DMS114 treated with DMSO at 0.1 percent for 48 hours (cell line): ENCODE data around the gene LMTK3.

Source experiments
- DNase-seq: peaks from one replicate; lab custom pipeline; 2025; ENCODE audit not compliant: unreplicated experiment; lab: John Stamatoyannopoulos, UW

The LMTK3 gene

DNA sequence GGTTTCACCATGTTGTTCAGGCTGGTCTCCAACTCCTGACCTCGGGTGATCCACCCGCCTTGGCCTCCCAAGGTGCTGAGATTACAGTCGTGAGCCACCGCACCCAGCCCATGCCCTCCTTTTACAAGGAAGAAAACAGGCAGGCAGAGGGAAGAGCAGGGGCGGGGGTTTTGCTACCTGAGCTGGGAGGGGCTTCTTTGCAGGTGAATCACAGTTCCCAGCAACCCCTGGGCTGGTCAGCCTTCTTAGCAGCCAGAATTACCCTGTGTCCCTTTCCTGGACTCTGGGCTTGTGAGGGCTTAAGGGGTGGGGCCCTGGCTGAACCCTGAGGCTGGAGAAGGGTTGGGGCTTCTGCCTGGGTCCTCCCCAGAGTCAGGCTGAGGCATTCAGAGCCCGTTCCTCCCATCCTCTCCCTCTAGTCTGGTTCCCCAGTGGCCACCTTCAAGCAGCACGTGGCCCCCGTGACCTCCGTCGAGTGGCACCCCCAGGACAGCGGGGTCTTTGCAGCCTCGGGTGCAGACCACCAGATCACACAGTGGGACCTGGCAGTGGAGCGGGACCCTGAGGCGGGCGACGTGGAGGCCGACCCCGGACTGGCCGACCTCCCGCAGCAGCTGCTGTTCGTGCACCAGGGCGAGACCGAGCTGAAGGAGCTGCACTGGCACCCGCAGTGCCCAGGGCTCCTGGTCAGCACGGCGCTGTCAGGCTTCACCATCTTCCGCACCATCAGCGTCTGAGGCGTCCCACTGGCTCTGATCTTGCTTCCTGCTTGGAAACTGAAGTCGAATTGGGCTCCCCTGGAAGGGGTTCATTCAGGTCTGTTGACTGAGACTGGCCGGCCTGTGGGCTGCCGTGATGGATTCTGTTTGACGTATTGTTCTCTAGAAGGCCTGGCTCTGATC lies 59.1 kb downstream of the LMTK3 start:
- no peak for DNase-seq

DNA sequence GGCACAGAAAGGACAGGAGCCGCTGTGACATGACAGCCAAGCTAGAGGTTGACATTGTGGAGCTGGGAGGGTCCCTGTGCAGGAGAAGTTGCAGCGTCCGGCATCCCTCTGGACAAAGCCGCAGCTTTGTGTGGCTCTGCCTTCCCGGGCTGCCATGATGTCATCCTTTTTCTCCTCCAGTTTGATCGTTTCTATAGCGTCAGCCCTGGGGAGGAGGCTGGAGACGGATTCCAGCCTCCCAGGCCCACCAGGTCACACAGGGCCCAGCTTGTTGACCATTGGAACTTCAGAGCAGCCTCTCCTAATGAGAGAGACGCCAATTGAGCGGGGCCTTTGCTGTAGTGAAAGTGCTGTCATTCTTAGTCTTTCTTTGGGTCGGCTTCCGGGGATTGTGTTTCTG lies 60.0 kb downstream of the LMTK3 start:
- no peak for DNase-seq

DNA sequence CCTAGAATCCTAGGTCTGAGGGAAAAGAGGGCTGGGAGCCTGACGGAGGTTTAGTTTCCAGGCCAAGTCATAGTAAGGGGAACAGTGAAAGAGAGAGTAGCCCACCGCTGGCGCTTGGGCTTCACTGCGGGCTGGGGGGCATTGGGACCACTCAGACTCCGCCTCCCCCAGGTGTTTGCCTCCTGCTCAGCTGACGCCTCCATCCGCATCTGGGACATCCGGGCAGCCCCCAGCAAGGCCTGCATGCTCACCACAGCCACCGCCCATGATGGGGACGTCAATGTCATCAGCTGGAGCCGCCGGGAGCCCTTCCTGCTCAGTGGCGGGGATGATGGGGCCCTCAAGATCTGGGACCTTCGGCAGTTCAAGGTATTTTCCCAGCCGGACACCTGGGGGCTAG lies 60.8 kb downstream of the LMTK3 start:
- DNase-seq, result no peak

DNA sequence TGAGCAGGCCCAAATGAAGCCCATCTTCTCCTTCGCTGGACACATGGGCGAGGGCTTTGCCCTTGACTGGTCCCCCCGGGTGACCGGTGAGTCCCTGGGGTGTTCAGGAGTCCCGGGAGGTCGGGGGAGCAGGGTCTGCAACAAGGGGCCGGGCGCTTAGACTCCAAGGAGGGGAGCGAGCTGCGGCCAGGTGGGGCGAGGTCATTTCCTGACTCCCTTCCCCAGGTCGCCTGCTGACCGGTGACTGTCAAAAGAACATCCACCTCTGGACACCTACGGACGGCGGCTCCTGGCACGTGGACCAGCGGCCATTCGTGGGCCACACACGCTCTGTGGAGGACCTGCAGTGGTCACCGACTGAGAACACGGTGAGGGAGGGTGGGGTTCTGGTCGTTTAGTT lies 61.2 kb downstream of the LMTK3 start:
- no peak for DNase-seq

DNA sequence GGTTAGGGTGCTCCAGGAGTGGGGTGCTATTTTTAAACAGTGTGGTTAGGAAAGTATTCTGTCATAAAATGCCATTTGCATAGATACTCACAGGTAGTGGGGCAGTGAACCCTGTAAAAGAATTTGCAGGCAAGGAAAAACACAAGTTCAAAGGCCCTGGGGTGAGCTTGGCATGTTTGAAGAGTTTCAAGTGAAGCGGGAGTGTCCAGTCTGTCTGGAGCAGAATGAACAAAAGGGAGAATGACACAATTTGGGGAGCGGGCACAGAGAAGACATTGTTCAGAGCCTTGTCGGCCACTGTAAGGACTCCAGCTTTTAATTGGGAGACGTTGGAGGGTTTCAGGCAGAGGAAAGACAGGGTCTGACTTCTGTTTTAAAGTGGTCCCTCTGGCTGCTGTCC lies 63.1 kb downstream of the LMTK3 start:
- no peak for DNase-seq

DNA sequence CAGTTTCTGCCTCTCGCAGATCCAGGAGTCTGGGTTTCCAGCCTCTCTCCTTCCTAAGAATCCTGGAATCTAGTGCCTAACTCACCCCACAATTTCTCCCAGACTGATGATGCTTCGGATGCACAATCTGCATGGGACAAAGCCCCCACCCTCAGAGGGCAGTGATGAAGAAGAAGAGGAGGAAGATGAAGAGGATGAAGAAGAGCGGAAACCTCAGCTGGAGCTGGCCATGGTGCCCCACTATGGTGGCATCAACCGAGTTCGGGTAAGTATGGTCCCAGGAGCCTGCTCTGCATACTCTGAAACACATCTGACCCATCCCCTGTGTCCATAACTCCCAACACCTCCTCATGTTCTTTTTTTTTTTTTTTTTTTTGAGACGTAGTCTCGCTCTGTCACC lies 65.1 kb downstream of the LMTK3 start:
- no peak for DNase-seq

DNA sequence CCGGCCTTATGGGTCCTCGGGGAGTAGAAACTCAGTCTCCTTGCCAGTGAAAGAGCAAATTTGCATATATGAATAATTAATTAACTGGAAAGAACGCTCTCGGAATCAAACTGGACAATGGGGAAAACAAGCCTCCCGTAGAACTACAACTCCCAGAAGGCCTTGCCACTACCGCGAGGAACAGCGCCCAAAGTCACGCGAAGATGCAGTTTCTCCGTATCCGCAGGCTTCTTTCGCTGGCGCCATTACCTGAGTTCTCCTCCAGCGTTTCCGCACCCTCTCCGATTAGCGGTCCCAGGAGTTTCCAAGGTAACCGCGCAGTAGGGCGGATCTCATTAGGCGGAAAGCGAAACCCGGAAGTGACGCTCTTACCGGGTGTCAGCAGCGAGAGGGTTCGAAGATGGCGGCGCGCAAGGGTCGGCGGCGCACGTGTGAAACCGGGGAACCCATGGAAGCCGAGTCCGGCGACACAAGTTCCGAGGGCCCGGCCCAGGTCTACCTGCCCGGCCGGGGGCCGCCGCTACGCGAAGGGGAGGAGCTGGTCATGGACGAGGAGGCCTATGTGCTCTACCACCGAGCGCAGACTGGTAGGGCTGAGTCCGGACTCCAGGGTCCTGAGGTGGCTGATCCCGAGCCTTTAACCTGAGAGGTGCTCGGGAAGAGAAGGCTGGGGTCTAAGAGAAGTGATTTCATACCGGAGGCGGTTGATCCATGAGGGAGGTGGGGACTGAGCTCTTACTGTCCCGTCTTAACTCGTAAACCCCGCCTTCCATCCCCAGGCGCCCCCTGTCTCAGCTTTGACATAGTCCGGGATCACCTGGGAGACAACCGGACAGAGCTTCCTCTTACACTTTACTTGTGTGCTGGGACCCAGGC lies 65.8 kb downstream of the LMTK3 start, which contains the start of gene GRWD1:
TSS of gene GRWD1 (plus strand) at position 378 of the 876 bp plus-strand sequence. CDS start at position 401, 23 bp downstream.
- DNase-seq, result peak; percentile 89

DNA sequence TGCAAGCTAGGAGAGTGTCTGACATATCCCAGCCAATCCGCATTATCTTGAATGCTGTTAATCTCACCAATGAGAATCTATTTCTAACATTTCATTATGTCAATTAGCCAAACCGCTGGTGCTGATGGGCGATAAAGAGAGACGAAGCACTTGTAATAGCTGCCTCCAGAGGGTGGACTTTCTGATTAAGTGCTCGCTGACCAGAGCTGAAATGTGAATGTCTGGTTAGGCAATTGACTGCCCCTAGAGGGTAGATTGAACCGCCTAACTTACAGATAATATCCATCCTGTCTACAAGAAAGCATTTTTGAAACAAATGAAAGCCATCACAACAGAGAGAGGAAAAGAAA lies 66.4 kb downstream of the LMTK3 start:
- no peak for DNase-seq

DNA sequence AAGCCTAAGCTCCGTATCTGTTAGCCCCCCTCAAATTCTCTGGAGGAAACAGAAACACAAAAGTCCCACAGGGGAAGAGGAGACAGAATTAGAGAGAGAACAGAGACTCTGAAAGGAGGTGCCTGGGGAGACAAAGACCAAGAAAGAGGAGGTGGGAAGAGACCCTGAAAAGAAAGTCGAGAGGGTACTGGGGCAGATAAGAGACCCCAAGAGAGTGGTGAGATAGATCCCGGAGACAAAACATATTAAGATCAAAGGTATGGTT lies 66.8 kb downstream of the LMTK3 start:
- DNase-seq, result no peak

DNA sequence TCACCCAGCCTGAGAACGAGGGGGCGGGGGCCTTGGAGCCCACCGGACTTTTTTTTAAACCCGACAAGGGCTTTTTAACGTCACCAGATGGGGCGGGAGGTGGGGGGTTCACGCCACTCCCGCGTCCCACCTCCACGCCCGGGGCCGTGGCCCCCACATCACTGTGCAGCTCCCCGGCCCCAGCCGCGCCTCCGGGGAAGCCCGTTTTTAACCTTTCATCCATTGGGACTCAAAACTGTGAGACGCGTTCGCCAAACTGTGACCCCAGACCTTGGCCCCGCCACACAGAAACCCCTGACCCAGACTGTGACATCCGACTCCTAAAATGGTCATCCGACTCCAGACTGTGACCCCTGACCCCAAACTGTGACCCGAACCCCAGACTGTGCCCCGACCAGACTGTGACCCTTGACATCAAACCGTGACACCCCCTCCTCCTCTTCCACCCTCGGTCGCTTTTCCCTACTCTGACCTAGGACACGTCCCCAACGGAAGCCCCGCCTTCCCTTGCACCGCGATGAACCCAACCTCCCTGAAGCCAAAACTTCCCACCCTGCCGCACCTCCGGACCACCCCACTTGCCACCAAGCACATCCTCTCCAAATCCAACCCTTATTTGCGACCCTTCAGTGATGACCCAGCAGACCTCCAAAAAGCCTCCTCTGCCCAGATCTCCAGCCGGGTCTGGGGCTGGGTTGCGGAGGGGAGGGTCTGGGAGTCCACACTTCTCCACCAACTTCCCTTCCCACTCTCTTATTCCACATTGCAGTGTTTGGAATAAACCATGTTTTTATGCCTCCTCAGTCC lies 67.3 kb downstream of the LMTK3 start:
- DNase-seq, result no peak

DNA sequence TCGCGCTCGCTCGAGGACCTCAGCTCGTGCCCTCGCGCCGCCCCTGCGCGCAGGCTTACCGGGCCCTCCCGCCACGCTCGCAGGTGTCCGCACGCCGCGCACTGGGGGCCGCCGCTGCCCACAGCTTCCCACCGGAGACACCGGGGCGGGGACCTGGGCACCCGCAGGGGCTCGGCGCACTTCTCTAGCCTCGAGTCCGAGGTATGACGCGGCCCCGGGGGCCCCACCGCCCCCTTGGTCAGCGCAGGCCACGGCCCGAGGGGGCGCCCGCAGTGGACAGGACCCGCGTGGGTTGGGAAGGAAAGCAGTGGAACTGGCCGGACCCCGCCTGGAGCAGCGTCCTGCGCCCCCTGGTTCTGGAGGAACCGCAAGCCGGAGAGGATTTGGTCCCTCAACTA lies 67.9 kb downstream of the LMTK3 start:
- no peak for DNase-seq

DNA sequence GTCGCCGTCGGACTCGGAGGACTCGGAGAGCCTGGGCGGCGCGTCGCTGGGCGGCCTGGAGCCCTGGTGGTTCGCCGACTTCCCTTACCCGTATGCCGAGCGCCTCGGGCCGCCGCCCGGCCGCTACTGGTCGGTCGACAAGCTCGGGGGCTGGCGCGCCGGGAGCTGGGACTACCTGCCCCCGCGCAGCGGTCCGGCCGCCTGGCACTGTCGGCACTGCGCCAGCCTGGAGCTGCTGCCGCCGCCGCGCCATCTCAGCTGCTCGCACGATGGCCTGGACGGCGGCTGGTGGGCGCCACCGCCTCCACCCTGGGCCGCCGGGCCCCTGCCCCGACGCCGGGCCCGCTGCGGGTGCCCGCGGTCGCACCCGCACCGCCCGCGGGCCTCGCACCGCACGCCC lies 68.4 kb downstream of the LMTK3 start:
- DNase-seq, result no peak

DNA sequence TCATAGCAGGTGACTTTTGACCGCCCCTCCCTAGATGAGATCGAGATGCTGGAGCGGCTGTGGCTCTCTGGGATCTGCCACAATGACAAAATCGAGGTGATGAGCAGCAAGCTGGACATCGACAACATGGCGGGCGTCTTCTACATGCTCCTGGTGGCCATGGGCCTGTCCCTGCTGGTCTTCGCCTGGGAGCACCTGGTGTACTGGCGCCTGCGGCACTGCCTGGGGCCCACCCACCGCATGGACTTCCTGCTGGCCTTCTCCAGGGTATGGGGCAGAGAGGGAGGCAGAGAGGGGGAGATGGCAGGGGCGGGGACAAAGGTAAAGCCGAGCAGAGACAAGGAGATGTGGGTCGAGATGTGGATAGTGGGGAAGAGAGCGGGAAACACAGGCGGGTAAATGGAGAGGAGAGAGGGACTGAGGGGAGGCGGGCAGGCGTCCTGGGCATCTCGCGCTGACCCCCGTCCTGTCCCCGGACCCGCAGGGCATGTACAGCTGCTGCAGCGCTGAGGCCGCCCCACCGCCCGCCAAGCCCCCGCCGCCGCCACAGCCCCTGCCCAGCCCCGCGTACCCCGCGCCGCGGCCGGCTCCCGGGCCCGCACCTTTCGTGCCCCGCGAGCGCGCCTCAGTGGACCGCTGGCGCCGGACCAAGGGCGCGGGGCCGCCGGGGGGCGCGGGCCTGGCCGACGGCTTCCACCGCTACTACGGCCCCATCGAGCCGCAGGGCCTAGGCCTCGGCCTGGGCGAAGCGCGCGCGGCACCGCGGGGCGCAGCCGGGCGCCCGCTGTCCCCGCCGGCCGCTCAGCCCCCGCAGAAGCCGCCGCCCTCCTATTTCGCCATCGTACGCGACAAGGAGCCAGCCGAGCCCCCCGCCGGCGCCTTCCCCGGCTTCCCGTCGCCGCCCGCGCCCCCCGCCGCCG lies 69.3 kb downstream of the LMTK3 start:
- DNase-seq, result no peak

DNA sequence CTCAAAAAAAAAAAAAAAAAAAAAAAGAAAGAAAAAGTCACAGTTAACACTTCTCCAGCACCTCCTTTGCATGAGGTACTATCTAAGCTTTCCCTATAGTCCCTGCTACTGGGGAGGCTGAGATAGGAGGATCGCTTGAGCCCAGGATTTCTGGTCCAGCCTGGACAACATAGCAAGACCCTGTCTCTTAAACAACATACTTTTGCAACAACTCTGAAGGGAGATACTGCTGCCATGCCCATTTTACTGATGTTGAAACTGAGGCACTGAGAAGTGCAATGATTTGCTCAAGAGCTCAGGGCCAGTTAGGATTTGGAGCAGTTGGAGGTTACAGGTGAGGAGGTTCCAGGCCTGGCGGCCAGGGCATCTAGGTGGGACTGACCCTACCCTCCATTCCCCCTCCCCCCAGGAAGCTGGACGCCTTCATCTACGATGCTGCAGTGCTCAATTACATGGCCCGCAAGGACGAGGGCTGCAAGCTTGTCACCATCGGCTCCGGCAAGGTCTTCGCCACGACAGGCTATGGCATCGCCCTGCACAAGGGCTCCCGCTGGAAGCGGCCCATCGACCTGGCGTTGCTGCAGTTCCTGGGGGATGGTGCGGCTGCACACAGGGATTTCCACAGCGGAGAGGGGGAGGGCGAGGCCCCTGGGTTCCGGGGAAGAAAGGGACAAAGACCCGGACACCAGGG lies 70.1 kb downstream of the LMTK3 start:
- DNase-seq, result no peak

DNA sequence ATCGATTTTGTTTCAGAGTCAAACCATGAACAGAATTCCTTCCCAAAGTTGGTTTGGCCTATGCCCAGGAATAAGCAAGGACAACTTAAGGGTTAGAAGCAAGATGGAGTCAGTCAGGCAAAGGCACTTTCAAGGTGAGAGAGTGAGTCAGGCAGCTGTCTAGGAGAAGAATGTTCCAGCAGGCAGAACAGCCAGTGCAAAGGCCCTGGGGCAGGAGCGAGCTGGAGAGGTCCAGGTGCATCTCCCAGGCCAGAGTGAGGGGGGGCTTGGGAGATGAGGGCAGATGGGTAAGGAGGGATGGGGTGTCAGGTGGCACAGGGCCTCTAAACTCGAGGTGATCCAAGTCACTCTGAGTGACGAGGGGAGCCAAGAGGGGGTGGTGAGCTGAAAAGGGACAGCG lies 75.0 kb downstream of the LMTK3 start:
- DNase-seq, result no peak
